Heart right ventricle (tissue), 16 donors: ENCODE results near the gene FXYD3. TPM values are rescaled to one million over a fixed set of nuclear protein-coding genes. Genes with fewer than 3 reads are reported as not detected.

ENCODE experiments used
- ATAC-seq, 8 donors: fragments of 200-7000 bp; cut with Tn5 transposase; one replicate each; pipeline ENCODE4 v1.9.1; 2020; ENCODE audit warnings: mild to moderate bottlenecking in 8 of 8, moderate library complexity in 8 of 8, moderate number of reproducible peaks in 1 of 8
- DNase-seq, 2 donors: peaks; one replicate each; pipeline ENCODE4 v3.0.0-alpha.2; 2020
- H3K27ac ChIP-seq, 10 donors: fragments of 200-600 bp; sonication (generic) in 2 of 10; one replicate each; pipeline versions ENCODE4 v1.5.0 to v1.8.0; 2020 to 2022; ENCODE audit warnings: mild to moderate bottlenecking in 3 of 10
- H3K27me3 ChIP-seq, 7 donors: fragments of 200-600 bp; one replicate each; pipeline ENCODE4 v1.8.0; 2021 to 2022; ENCODE audit warnings: mild to moderate bottlenecking in 2 of 7
- H3K36me3 ChIP-seq, 9 donors: fragments of 200-600 bp; sonication (generic) in 1 of 9; one replicate each; pipeline versions ENCODE4 v1.5.0 to v1.8.0; 2020 to 2022; ENCODE audit warnings: mild to moderate bottlenecking in 2 of 9
- H3K4me1 ChIP-seq, 9 donors: fragments of 200-600 bp; sonication (generic) in 1 of 9; one replicate each; pipeline versions ENCODE4 v1.5.0 to v1.8.0; 2020 to 2022; ENCODE audit warnings: mild to moderate bottlenecking in 4 of 9
- H3K4me3 ChIP-seq, 10 donors: fragments of 200-600 bp; sonication (generic) in 2 of 10; one replicate each; pipeline versions ENCODE4 v1.5.0 to v1.8.0; 2020 to 2022; ENCODE audit warnings: mild to moderate bottlenecking in 7 of 10, moderate library complexity in 2 of 10
- H3K9me3 ChIP-seq, 11 donors: fragments of 200-600 bp in 10 of 11; sonication (generic) in 2 of 11; one replicate each; pipeline versions ENCODE4 v1.5.0 to v1.8.0; 2013 to 2022; ENCODE audit warnings: mild to moderate bottlenecking in 2 of 11, control low read depth in 1 of 11, moderate library complexity in 1 of 11
- CTCF ChIP-seq, 9 donors: fragments of 200-600 bp; sonication (generic) in 2 of 9; IDR thresholded peaks; one replicate each; pipeline versions ENCODE4 v1.5.0 to v1.8.0; 2021 to 2022; ENCODE audit warnings: antibody characterized with exemption in 9 of 9, mild to moderate bottlenecking in 5 of 9, moderate library complexity in 1 of 9
- WGBS, 2 donors: extraction: QIAGEN DNeasy Blood & Tissue Kit; methylation state at CpG; one replicate each; pipeline ENCODE4 v1.1.7; 2013; ENCODE audit warnings: inconsistent platforms in 1 of 2; 5-methylcytosine and 5-hydroxymethylcytosine counted together
- intact Hi-C, 10 donors: fragments of 100-400 bp; cut with DNase I; formaldehyde crosslinking; loops; one replicate each; pipeline versions ENCODE4 v1.11.1 to v1.14.2; 2022
- polyA plus RNA-seq, 2 donors: library from polyadenylated mRNA; stranded (reverse); fragments of 200-250 nt; gene quantifications; one replicate each; pipeline ENCODE4 v1.2.3, GENCODE V29; 2013
- total RNA-seq, 10 donors: library from RNA; stranded (reverse); fragmentation: NEBNext Ultra II Directional in 3 of 10; extraction: Animal tissue kit (Norgen Biotek cat#: 25700) in 3 of 10; gene quantifications; one replicate each; pipeline versions ENCODE4 v1.2.1 to v1.2.4, GENCODE V29; 2021 to 2023
- donor health status: Arrhythmogenic right ventricular cardiomyopathy.
- donor health status: ischemic (EF 13 %, LVEDD 7.1; RV severe dilation, severe dysfunction).
- donor health status: healthy with polysubstance abuse.
- donor health status: DM: no; HTN: yes; CAD: no.
- donor health status: DM: no; HTN: no; CAD: no.
- donor health status: ischemic (EF 25% LVEDD 6.9; RV normal size, moderate dysfunction).
- donor health status: ischemic (EF 25% LVEDD 5.7; RV mildly dilated, moderate dysfunction).
- donor health status: healthy.
- donor health status: DM: yes; HTN: yes; CAD: no.
- donor health status: Ischemic cardiomyopathy.
- donor health status: ischemic (EF 35%, LVEDD 5.7; RV mildly dilated, moderate dysfunction).
- donor health status: nonischemic (EF 11% LVEDD 7.7; RV severe dilation, severe dysfunction).
- donor health status: DM: yes; HTN: yes; CAD: no.
- donor health status: PGD.
- donor health status: ischemic (EF 29% LVEDD 5.4; RV normal size, mild dysfunction).
- donor health status: nonischemic (EF 23%, LVEDD 6.1; RV moderate dilation, normal function).

FXYD3 gene
- total and polyA plus RNA-seq, 12 donors, result 0.51 to 2.7 (median 0.78) TPM; not detected in 3

DNA sequence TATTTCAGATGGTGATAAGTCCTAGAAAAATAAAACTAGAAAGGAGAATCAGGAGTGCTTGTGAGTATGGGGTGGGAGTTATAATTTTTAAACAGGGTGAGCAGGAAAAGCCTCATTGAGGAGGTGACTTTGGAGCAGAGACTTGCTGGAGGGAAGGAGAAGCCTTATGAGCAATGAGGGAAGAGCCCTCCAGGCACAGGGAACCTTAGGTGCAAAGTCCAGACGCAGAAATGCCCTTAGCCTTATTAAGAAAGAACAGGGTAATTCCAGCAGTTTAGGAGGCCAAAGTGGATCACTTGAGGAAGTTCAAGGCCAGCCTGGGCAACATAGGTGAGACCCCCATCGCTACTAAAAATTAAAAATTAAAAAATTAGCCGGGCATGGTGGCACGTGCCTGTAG, 21.0 kb upstream of the FXYD3 start:
- no peak overlapping the region for H3K27ac ChIP-seq
- H3K4me3 ChIP-seq, result no peak overlapping the region
- no peak for ATAC-seq
- DNase-seq, result no peak
- H3K4me1 ChIP-seq, result peaks cover 0 to 10% (median 9%) of the 10 kb centered on the region in 9 donors
- H3K36me3 ChIP-seq, result no peaks in the 10 kb centered on the region
- intact Hi-C loops, result loop anchor here in 5 of 10 donors (5.0 to 10.0 kb wide), 2 partner anchors 120 to 122 kb away; no protein-coding TSS in a partner anchor
- 91 to 93% methylated on average over 4 of the region's 4 CpGs for WGBS, 2 donors
- no peaks in the 10 kb centered on the region for H3K9me3 ChIP-seq
- no peak for TF ChIP-seq CTCF (IDR thresholded peaks at IDR 0.05)
- H3K27me3 ChIP-seq, result peaks cover 0 to 24% (median 13%) of the 10 kb centered on the region in 7 donors

DNA sequence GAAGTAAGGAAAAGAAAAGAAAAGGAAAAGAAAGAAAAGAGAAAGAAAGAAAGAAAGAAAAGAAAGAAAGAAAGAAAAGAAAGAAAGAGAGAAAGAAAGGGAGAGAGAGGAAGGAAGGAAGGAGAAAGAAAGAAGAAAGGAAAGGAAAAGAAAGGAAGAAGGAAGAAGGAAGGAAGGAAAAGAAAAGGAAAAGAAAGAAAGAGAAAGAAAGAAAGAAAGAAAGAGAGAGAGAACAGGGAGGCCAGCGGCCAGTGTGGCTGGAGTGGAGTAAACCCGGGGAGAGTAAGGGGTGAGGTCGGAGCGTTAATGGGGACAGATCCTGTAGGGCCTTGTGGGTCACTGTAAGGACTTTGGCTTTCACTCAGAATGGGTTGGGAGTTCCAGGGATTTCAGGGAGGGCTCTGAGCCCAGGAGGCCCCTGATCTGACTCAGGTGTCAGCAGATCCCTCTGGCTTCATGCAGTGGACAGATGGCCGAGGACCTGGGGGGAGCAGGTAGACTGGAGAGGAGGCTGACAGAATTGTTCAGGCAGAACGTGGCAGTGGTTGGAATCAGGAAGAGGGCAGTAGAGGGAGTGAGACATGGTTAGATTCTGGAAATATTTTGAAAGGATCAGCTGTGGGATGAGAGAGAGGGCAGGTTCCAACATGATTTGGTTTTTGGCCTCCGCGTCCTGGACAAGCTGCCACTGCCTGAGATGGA, 19.8 kb upstream of the FXYD3 start:
- H3K9me3 ChIP-seq, result no peaks in the 10 kb centered on the region
- H3K27ac ChIP-seq, result no peak overlapping the region
- peaks cover 0 to 14% (median 10%) of the 10 kb centered on the region in 7 donors for H3K27me3 ChIP-seq
- no peaks in the 10 kb centered on the region for H3K36me3 ChIP-seq
- intact Hi-C loops, result loop anchor here in 1 of 10 donors (10.0 kb wide), 1 partner anchor 121 kb away; no protein-coding TSS in a partner anchor
- no peak overlapping the region for H3K4me3 ChIP-seq
- TF ChIP-seq CTCF (IDR thresholded peaks at IDR 0.05), result no peak
- peaks cover 0 to 4% (median 2%) of the 10 kb centered on the region in 9 donors for H3K4me1 ChIP-seq
- 73 to 80% methylated on average over 8 of the region's 8 CpGs for WGBS, 2 donors
- ATAC-seq (no peak), DNase-seq (no peak)

GRCh38 chr19:35098413-35099049, 17.1 kb upstream of the FXYD3 start:
- no peak for TF ChIP-seq CTCF (IDR thresholded peaks at IDR 0.05)
- no peaks in the 10 kb centered on the region for H3K4me1 ChIP-seq
- ATAC-seq (peak; percentile 11 to 77 (median 68)), DNase-seq (peak in 1 of 2 donors; percentile 57)
- H3K4me3 ChIP-seq, result no peak overlapping the region
- intact Hi-C loops, result loop anchor here in 1 of 10 donors (10.0 kb wide), 1 partner anchor 124 kb away; no protein-coding TSS in a partner anchor
- H3K36me3 ChIP-seq, result no peaks in the 10 kb centered on the region
- H3K27me3 ChIP-seq, result no peaks in the 10 kb centered on the region
- H3K9me3 ChIP-seq, result no peaks in the 10 kb centered on the region
- WGBS, 2 donors, result 68 to 71% methylated on average over 28 to 29 of the region's 29 CpGs
- H3K27ac ChIP-seq, result no peak overlapping the region

DNA sequence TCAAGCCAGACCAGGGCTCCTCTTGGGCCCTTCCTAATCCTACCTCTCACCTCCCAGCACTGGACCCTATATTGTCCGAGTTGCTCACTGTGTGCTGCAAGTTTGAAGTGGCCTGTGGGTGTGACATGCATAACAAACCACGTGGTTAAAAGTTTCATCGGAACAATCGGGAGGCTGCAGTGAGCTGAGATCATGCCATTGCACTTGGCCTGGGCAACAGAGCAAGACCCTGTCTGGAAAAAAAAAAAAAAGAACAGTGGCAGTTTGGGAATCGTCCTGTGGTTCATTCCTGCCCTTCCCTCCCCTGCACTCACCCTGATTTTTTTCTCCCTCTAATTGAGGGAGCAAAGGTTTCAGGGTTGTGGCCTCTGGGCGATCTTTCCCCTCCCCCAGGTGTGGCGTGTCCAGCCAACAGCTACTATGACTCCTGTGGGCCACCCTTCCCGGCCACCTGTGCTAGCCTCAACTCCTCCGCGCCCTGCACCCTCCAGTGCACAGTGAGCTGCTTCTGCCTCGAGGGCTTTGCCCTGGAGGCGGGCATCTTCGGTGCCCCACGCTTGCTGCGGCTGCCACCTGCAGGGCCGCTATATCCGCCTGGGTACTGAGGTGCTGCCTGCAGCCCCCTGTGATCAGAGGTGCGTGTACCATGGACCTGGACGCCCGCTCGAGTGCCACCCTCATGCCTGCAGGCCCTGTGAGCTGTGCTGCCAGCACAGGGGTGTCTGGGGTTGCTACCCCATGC, 16.3 kb upstream of the FXYD3 start:
- intact Hi-C loops, result loop anchor here in 1 of 10 donors (10.0 kb wide), 1 partner anchor 125 kb away; no protein-coding TSS in a partner anchor
- no peaks in the 10 kb centered on the region for H3K27me3 ChIP-seq
- no peaks in the 10 kb centered on the region for H3K9me3 ChIP-seq
- no peak for TF ChIP-seq CTCF (IDR thresholded peaks at IDR 0.05)
- no peak for DNase-seq
- H3K4me3 ChIP-seq, result no peak overlapping the region
- no peak overlapping the region for H3K27ac ChIP-seq
- H3K4me1 ChIP-seq, result no peaks in the 10 kb centered on the region
- H3K36me3 ChIP-seq, result no peaks in the 10 kb centered on the region
- peak in 2 of 8 donors; percentile 8 to 25 for ATAC-seq
- 83 to 88% methylated on average over 21 of the region's 21 CpGs for WGBS, 2 donors
